K562 (cell line): Measurements from ENCODE around the gene FLAD1. TPM values are rescaled to one million over a fixed set of nuclear protein-coding genes. Genes with fewer than 3 reads are reported as not detected.

Experiments used
- CEBPB ChIP-seq: fragments of 450-650 bp; IDR thresholded peaks from 2 replicates; pipeline ENCODE4 v1.6.1; 2016; ENCODE audit warnings: missing genetic modification characterization, missing compliant biosample characterization
- EHMT2 ChIP-seq: fragments of 450-650 bp; IDR thresholded peaks from 2 replicates; pipeline ENCODE4 v1.6.1; 2018; ENCODE audit warnings: antibody characterized with exemption
- GATA2 ChIP-seq: sonication (generic); formaldehyde crosslinking; IDR thresholded peaks from 2 replicates; pipeline ENCODE4 v1.4.0; 2020; ENCODE audit warnings: mild to moderate bottlenecking, missing genetic modification reagents
- HDGF ChIP-seq: fragments of 450-650 bp; IDR thresholded peaks from 2 replicates; pipeline ENCODE4 v1.6.1; 2016
- HMG20B ChIP-seq: fragments of 250-450 bp; sonication (Bioruptor Pico); IDR thresholded peaks from 2 replicates; pipeline ENCODE4 v1.5.0; 2021; ENCODE audit warnings: mild to moderate bottlenecking
- HNRNPK ChIP-seq: fragments of 200-400 bp; formaldehyde crosslinking; IDR thresholded peaks from one replicate; pipeline ENCODE4 v1.6.1; 2018; ENCODE audit warnings: mild to moderate bottlenecking, low read depth, low read length; ENCODE audit not compliant: poor library complexity, severe bottlenecking
- NFYB ChIP-seq: IDR thresholded peaks from 2 replicates; pipeline ENCODE4 v1.6.1; 2011; ENCODE audit warnings: mild to moderate bottlenecking, moderate library complexity; ENCODE audit not compliant: insufficient read length; ENCODE audit errors: extremely low read depth
- PML ChIP-seq: IDR thresholded peaks from 2 replicates; pipeline ENCODE4 v1.6.1; 2012; ENCODE audit warnings: low read length, inconsistent platforms
- PTBP1 ChIP-seq: fragments of 200-400 bp; formaldehyde crosslinking; IDR thresholded peaks from 2 replicates; pipeline ENCODE4 v1.6.1; 2017; ENCODE audit warnings: low read depth, low read length
- PURB ChIP-seq: sonication (generic); formaldehyde crosslinking; IDR thresholded peaks from 2 replicates; pipeline ENCODE4 v1.9.0; 2021; ENCODE audit warnings: low read depth, mild to moderate bottlenecking, missing genetic modification reagents
- RREB1 ChIP-seq: fragments of 250-450 bp; sonication (Bioruptor Pico); IDR thresholded peaks from 2 replicates; pipeline ENCODE4 v1.4.0; 2020
- SIRT6 ChIP-seq: IDR thresholded peaks from one replicate; pipeline ENCODE4 v1.6.1; 2012; ENCODE audit warnings: low read depth, mild to moderate bottlenecking, control low read depth, inconsistent platforms, low read length, moderate library complexity
- SOX6 ChIP-seq: fragments of 450-650 bp; IDR thresholded peaks from 2 replicates; pipeline ENCODE4 v1.6.1; 2014; ENCODE audit warnings: mild to moderate bottlenecking
- SRSF3 ChIP-seq: fragments of 200-400 bp; formaldehyde crosslinking; IDR thresholded peaks from 2 replicates; pipeline ENCODE4 v1.6.1; 2016; ENCODE audit warnings: mild to moderate bottlenecking, low read length, moderate library complexity; ENCODE audit not compliant: insufficient read depth
- TBP ChIP-seq: optimal IDR thresholded peaks from 2 replicates; pipeline ENCODE3; 2011; ENCODE audit warnings: low read depth, low read length, improper control_type of control experiment
- THAP7 ChIP-seq: fragments of 250-450 bp; sonication (Bioruptor Pico); IDR thresholded peaks from 2 replicates; pipeline ENCODE4 v1.5.0; 2021
- U2AF1 ChIP-seq: fragments of 200-400 bp; formaldehyde crosslinking; optimal IDR thresholded peaks from 2 replicates; pipeline ENCODE3; 2017; ENCODE audit warnings: mild to moderate bottlenecking, low read depth, low read length, moderate library complexity
- ZEB2 ChIP-seq: fragments of 450-650 bp; IDR thresholded peaks from 2 replicates; pipeline ENCODE4 v1.6.1; 2016
- ZNF143 ChIP-seq: sonication (generic); formaldehyde crosslinking; IDR thresholded peaks from 2 replicates; pipeline ENCODE4 v1.9.0; 2022; ENCODE audit warnings: mild to moderate bottlenecking, missing genetic modification reagents
- ZNF316 ChIP-seq: fragments of 450-650 bp; IDR thresholded peaks from 2 replicates; pipeline ENCODE4 v1.6.1; 2016
- ZNF324 ChIP-seq: fragments of 250-450 bp; sonication (Bioruptor Pico); IDR thresholded peaks from 2 replicates; pipeline ENCODE4 v1.4.0; 2020; ENCODE audit warnings: mild to moderate bottlenecking
- ZNF408 ChIP-seq: fragments of 250-450 bp; sonication (Bioruptor Pico); IDR thresholded peaks from 2 replicates; pipeline ENCODE4 v1.4.0; 2020; ENCODE audit warnings: low read depth, mild to moderate bottlenecking, moderate library complexity
- ZNF57 ChIP-seq: fragments of 450-650 bp; formaldehyde crosslinking; IDR thresholded peaks from 2 replicates; pipeline ENCODE4 v1.4.0; 2020; ENCODE audit warnings: mild to moderate bottlenecking, moderate library complexity
- ZNF699 ChIP-seq: fragments of 250-450 bp; sonication (Bioruptor Pico); IDR thresholded peaks from 2 replicates; pipeline ENCODE4 v1.8.0; 2021; ENCODE audit warnings: mild to moderate bottlenecking, moderate library complexity; ENCODE audit not compliant: insufficient replicate concordance
- ZNF766 ChIP-seq: fragments of 200-800 bp; sonication (Bioruptor generic); conservative IDR thresholded peaks from 2 replicates; pipeline ENCODE4 v1.6.1; 2016; ENCODE audit warnings: missing genetic modification characterization, missing compliant biosample characterization
- ZNF778 ChIP-seq: fragments of 450-650 bp; formaldehyde crosslinking; IDR thresholded peaks from 2 replicates; pipeline ENCODE4 v1.4.0; 2020; ENCODE audit warnings: mild to moderate bottlenecking, moderate library complexity
- polyA plus RNA-seq, 8 experiments: library from polyadenylated mRNA; depleted of rRNA in 4 of 8; stranded (reverse) in 5 of 8; unstranded in 3 of 8; fragments of >200 nt; fragmentation: Nextera tagmentation in 2 of 8; fragmentation: Illumina TruSeq in 1 of 8; extraction: Ambion mirVana in 2 of 8; extraction: Trizol in 1 of 8; gene quantifications; 2 replicates each; pipeline versions ENCODE4 v1.2.1 to v1.2.3, GENCODE V29; 2011 to 2014; ENCODE audit warnings: inconsistent platforms in 1 of 8, missing spikeins in 1 of 8
- total RNA-seq, 7 experiments: library from RNA; depleted of rRNA in 6 of 7; stranded (reverse); fragments of >200 nt in 6 of 7; fragmentation: Illumina TruSeq in 2 of 7; extraction: Trizol in 2 of 7; gene quantifications; 2 replicates each; pipeline versions ENCODE4 v1.2.1 to v1.2.3, GENCODE V29; 2011 to 2021; ENCODE audit warnings: low replicate concordance in 1 of 7

The FLAD1 gene
- total and polyA plus RNA-seq, 9 of the 15 experiments (the other 6 are each of a cell fraction or from before 2014, with no cell fraction given) = 24.9 to 85.8 (median 67.0) TPM

GRCh38 chr1:154936555-154937084 lies 46.5 kb upstream of the FLAD1 start, which contains the start of gene PMVK (continued):
- no peak for TF ChIP-seq PURB (CRISPR knock-in tag)
- TF ChIP-seq TBP = peak; percentile 67
- no peak for TF ChIP-seq ZNF143 (CRISPR knock-in tag)
- no peak for TF ChIP-seq HNRNPK
- TF ChIP-seq ZNF316 = no peak
- TF ChIP-seq ZEB2 = no peak; the same call in 1 of the 2 replicates
- TF ChIP-seq EHMT2 = 0 out of 2 replicates have a peak, but pooled peaks have one; percentile 72
- TF ChIP-seq ZNF324 (CRISPR knock-in tag) = no peak
- TF ChIP-seq HDGF = no peak
- TF ChIP-seq ZNF778 (CRISPR knock-in tag) = no peak
- TF ChIP-seq ZNF699 (CRISPR knock-in tag) = no peak
- peak; percentile 54; the same call in 1 of the 2 replicates for TF ChIP-seq GATA2 (CRISPR knock-in tag)
- TF ChIP-seq NFYB = no peak
- TF ChIP-seq PML = 0 out of 2 replicates have a peak, but pooled peaks have one; percentile 11
- TF ChIP-seq PTBP1 = 0 out of 2 replicates have a peak, but pooled peaks have one; percentile 37
- TF ChIP-seq CEBPB = no peak
- no peak for TF ChIP-seq SRSF3
- TF ChIP-seq U2AF1 = no peak
- TF ChIP-seq HMG20B (CRISPR knock-in tag) = peak; percentile 87; the same call in 1 of the 2 replicates
- no peak for TF ChIP-seq ZNF408
- 0 out of 2 replicates have a peak, but pooled peaks have one; percentile 16 for TF ChIP-seq THAP7 (CRISPR knock-in tag)
- no peak for TF ChIP-seq SIRT6
- TF ChIP-seq RREB1 = no peak
- TF ChIP-seq ZNF766 (CRISPR knock-in tag) = no peak
- TF ChIP-seq ZNF57 (CRISPR knock-in tag) = no peak
- peak; percentile 78; the same call in 1 of the 2 replicates for TF ChIP-seq SOX6
